GM20000 (cell line): ENCODE measurements around the gene RALGAPB.

Experiments
- DNase-seq: peaks from one replicate; pipeline ENCODE4 v3.0.0; 2012; ENCODE audit warnings: low spot score
- TF ChIP-seq, protein P1 (sequence below): IDR thresholded peaks from 2 replicates; pipeline ENCODE4 v1.5.1; 2012; ENCODE audit warnings: mild to moderate bottlenecking, control low read depth; ENCODE audit errors: extremely low read depth, missing control alignments

The RALGAPB gene

DNA sequence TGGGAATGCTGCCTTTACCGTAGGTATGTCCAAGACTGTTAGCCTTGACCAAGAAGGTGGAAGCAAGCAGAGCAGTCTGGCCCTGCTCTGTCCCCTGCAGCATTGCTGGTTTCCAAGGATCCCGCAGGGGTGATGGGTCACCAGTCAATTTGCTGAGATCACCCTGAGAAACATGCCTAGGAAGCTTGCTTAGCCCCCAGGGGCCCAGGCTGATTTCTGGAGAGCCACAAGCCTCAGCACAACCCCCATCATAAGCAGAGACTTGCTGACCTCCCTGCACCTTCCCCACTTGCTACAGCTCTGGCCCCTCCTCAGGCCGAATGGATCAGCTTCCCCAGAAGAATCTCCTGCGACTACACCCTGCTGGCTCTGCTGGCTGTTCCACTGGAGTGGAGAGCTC, 150.4 kb downstream of the RALGAPB start:
- DNase-seq, result no peak
- TF ChIP-seq, protein P1, sequence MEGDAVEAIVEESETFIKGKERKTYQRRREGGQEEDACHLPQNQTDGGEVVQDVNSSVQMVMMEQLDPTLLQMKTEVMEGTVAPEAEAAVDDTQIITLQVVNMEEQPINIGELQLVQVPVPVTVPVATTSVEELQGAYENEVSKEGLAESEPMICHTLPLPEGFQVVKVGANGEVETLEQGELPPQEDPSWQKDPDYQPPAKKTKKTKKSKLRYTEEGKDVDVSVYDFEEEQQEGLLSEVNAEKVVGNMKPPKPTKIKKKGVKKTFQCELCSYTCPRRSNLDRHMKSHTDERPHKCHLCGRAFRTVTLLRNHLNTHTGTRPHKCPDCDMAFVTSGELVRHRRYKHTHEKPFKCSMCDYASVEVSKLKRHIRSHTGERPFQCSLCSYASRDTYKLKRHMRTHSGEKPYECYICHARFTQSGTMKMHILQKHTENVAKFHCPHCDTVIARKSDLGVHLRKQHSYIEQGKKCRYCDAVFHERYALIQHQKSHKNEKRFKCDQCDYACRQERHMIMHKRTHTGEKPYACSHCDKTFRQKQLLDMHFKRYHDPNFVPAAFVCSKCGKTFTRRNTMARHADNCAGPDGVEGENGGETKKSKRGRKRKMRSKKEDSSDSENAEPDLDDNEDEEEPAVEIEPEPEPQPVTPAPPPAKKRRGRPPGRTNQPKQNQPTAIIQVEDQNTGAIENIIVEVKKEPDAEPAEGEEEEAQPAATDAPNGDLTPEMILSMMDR, result no peak

DNA sequence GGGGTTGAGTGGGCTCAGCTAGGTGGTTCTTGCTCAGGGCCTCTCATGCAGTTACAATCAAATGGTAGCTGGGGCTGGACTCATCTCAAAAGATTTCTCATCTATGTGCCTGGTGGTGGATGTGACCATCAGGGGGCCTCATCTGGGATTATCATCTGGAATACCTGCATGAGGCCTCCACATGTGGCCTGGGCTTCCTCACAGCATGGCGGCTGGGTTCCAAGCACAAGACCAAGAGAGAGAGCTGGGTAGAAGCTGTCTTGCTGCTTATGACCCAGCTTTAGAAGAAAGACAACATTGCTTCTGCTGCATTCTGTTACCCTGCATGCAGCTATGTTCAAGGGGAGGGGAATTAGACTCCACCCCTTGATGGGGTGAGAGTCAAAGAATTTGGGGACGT, 151.4 kb downstream of the RALGAPB start:
- TF ChIP-seq, protein P1, result no peak
- no peak for DNase-seq

DNA sequence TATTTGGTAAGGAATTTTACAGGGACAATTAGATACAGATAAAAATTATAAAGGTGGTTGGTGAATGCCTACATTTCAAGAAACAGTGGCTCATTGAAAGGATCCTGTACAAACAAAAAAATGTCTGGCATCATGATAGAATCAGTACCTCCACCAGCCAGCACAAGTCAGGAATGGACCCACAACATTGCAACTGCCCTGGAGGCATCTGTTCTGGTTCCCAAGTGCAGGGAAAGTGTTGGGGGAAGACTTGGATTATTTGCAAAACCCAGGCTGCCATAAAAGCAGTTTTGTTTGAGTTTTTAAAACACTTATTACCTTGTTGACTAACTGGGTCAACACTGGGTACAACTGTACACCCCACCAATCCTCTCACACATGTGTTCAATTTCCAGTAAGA, 153.3 kb downstream of the RALGAPB start:
- TF ChIP-seq, protein P1, result no peak
- DNase-seq, result no peak

DNA sequence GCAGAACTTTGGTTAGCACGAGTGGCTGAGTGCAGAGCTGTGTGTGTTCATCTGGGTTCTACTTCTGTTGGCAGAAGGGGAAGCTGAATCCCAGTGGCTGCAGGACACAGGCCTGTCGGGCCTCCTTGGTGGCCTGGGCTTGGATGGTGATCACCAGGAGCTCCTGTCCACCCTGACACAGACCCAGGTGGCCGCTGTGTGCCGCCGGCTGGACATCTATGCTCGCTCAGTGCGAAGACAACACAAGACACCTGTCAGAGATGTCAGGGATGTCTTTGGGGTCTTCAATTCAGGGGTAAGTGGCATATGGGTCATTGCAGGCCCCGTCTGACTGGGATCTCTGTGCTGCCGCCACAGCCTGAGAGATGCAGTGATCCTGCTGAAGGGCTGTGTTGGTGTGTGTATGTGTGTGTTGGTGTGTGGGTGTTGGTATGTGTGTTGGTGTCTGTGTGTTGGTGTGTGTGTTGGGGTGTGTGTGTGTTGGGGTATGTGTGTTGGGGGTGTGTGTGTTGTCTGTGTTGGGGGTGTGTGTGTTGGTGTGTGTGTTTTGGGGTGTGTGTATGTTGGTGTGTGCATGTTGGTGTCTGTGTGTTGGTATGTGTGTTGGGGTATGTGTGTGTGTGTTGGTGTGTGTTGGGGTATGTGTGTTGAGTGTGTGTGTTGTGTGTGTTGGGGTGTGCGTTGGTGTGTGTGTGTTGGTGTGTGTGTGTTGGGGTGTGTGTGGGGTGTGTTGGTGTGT, 154.4 kb downstream of the RALGAPB start:
- no peak for DNase-seq
- TF ChIP-seq, protein P1, result no peak
